Panc1 (cell line): ENCODE results near the gene MSI2. TPM values are rescaled to one million over a fixed set of nuclear protein-coding genes. Genes with fewer than 3 reads are reported as not detected.

Source experiments
- ATAC-seq: fragments of 200-7000 bp; cut with Tn5 transposase; 2 replicates; pipeline ENCODE4 v1.9.1; 2020; ENCODE audit warnings: mild to moderate bottlenecking, moderate library complexity
- BruUV-seq: library from RNA; stranded (reverse); fragments of 400-500 nt; replicated peaks from 2 replicates; lab custom pipeline; 2021; lab: Mats Ljungman, UMichigan
- CTCF ChIA-PET: fragments of 300-600 bp; sonication (Branson Sonifier 250); formaldehyde crosslinking; loops from one replicate; lab custom pipeline; 2022; ENCODE audit warnings: antibody characterized with exemption; lab: Charles Lee
- POLR2A ChIA-PET: fragments of 300-600 bp; sonication (Branson Sonifier 250); formaldehyde crosslinking; loops from one replicate; lab custom pipeline; 2022; ENCODE audit warnings: antibody characterized with exemption; lab: Charles Lee
- DNase-seq: peaks from one replicate; pipeline ENCODE4 v3.0.0-alpha.2; 2010; ENCODE audit warnings: low read depth, low spot score
- H3K27ac ChIP-seq: 2 replicates; pipeline ENCODE4 v1.5.1; 2011; ENCODE audit warnings: mild to moderate bottlenecking, low read length, inconsistent platforms
- H3K27me3 ChIP-seq: fragments of 200-500 bp; sonication (Bioruptor generic); 2 replicates; pipeline ENCODE4 v1.6.0; 2014; ENCODE audit warnings: low read length, inconsistent platforms; ENCODE audit not compliant: control insufficient read depth, insufficient read depth
- H3K36me3 ChIP-seq: fragments of 200-500 bp; sonication (Bioruptor generic); 2 replicates; pipeline ENCODE4 v1.5.1; 2014; ENCODE audit warnings: inconsistent platforms, mild to moderate bottlenecking, low read length, moderate library complexity; ENCODE audit not compliant: control insufficient read depth, insufficient read depth
- H3K4me1 ChIP-seq: 2 replicates; pipeline ENCODE4 v1.5.1; 2011; ENCODE audit warnings: inconsistent platforms, mild to moderate bottlenecking, low read length, moderate library complexity; ENCODE audit not compliant: control insufficient read depth, insufficient read depth
- H3K4me3 ChIP-seq, 2 experiments: 2 replicates each; pipeline ENCODE4 v1.5.1; 2011 to 2012; ENCODE audit warnings: low read depth in 2 of 2, low read length in 2 of 2, mild to moderate bottlenecking in 2 of 2, inconsistent platforms in 1 of 2, moderate library complexity in 1 of 2
- H3K9me3 ChIP-seq: fragments of 200-500 bp; sonication (Bioruptor generic); 2 replicates; pipeline ENCODE4 v1.5.1; 2014; ENCODE audit warnings: low read depth, mild to moderate bottlenecking, inconsistent platforms, low read length, moderate library complexity; ENCODE audit not compliant: control insufficient read depth, insufficient read depth
- CTCF ChIP-seq: fragments of 450-650 bp; IDR thresholded peaks from 2 replicates; pipeline ENCODE4 v1.5.1; 2017; ENCODE audit warnings: mild to moderate bottlenecking
- POLR2AphosphoS5 ChIP-seq: IDR thresholded peaks from 2 replicates; pipeline ENCODE4 v1.6.1; 2012; ENCODE audit warnings: mild to moderate bottlenecking, low read depth, low read length, moderate library complexity
- REST ChIP-seq, 2 experiments: IDR thresholded peaks; 2 replicates each; pipeline ENCODE4 v1.6.1; 2011 to 2012; ENCODE audit warnings: low read depth in 2 of 2, control low read depth in 1 of 2, low read length in 1 of 2, mild to moderate bottlenecking in 1 of 2, moderate library complexity in 1 of 2; ENCODE audit not compliant: insufficient read depth in 1 of 2
- SIN3A ChIP-seq: IDR thresholded peaks from 2 replicates; pipeline ENCODE4 v1.6.1; 2012; ENCODE audit warnings: low read depth, mild to moderate bottlenecking, low read length, moderate library complexity, borderline replicate concordance; ENCODE audit not compliant: insufficient read depth
- TCF7L2 ChIP-seq: IDR thresholded peaks from 2 replicates; pipeline ENCODE4 v1.6.1; 2011; ENCODE audit warnings: mild to moderate bottlenecking, low read depth, low read length, inconsistent platforms
- in situ Hi-C: cut with HindIII; loops from 2 replicates; pipeline ENCODE4 v1.10.0; 2016; ENCODE audit warnings: low sequenced_read_pairs, low pct_unique_long_range_greater_than_20kb
- intact Hi-C: fragments of 100-400 bp; cut with micrococcal nuclease; formaldehyde crosslinking; loops from one replicate; pipeline ENCODE4 v1.10.0; 2022; ENCODE audit not compliant: unreplicated experiment
- total RNA-seq: library from RNA; stranded (reverse); gene quantifications from one replicate; pipeline ENCODE4 v1.2.1, GENCODE V29; 2021; ENCODE audit not compliant: unreplicated experiment

The MSI2 gene
- total RNA-seq, 1 experiment from 2014 or later, result 38.5 TPM

- POLR2A ChIA-PET, result no interaction called here
- no peaks in the 10 kb centered on the region for H3K36me3 ChIP-seq
- BruUV-seq, result no TSS peak
- in situ Hi-C loops, result no loop called here
- H3K9me3 ChIP-seq, result no peaks in the 10 kb centered on the region
- CTCF ChIA-PET, result no interaction called here
- no peak for DNase-seq
- no peak overlapping the region for H3K4me3 ChIP-seq
- no peak for ATAC-seq
- H3K27me3 ChIP-seq, result no peaks in the 10 kb centered on the region
- peaks cover 6% of the 10 kb centered on the region; the same call in 1 of the 2 replicates for H3K4me1 ChIP-seq
- H3K27ac ChIP-seq, result no peak overlapping the region
- intact Hi-C loops, result no loop called here
- TF ChIP-seq TCF7L2 (no peak), SIN3A (no peak), CTCF (no peak), REST (IDR thresholded peaks at IDR 0.05; ENCODE audit: insufficient read depth in 1 of 2, low read depth in 2 of 2, low read length in 1 of 2) (no peak), POLR2AphosphoS5 (no peak)
Observed at GRCh38 chr17:57443781-57444180, 187.5 kb downstream of the MSI2 start.

- Histone ChIP-seq H3K9me3 (no peaks in the 10 kb centered on the region), H3K36me3 (no peaks in the 10 kb centered on the region), H3K4me3 (no peak overlapping the region), H3K4me1 (peaks cover 6% of the 10 kb centered on the region; the same call in 1 of the 2 replicates), H3K27ac (no peak overlapping the region), H3K27me3 (no peaks in the 10 kb centered on the region)
- intact Hi-C loops, result no loop called here
- ChIA-PET POLR2A (interaction anchor here (0.5 to 0.6 kb wide), 2 partner anchors 44 to 53 kb away, joined by 3 to 11 read pairs; no protein-coding TSS in a partner anchor), CTCF (interaction anchor here (0.6 kb wide), 1 partner anchor 226 kb away, joined by 3 read pairs; no protein-coding TSS in a partner anchor)
- DNase-seq (no peak), ATAC-seq (no peak)
- TF ChIP-seq POLR2AphosphoS5 (no peak), TCF7L2 (no peak), REST (IDR thresholded peaks at IDR 0.05; ENCODE audit: insufficient read depth in 1 of 2, low read depth in 2 of 2, low read length in 1 of 2) (no peak), SIN3A (no peak), CTCF (no peak)
- in situ Hi-C loops, result no loop called here
- no TSS peak for BruUV-seq
Observed at GRCh38 chr17:57444682-57445450, 188.5 kb downstream of the MSI2 start.
